GM12878 (cell line): ENCODE data around the gene NCBP2L. TPM values are rescaled to one million over a fixed set of nuclear protein-coding genes. Genes with fewer than 3 reads are reported as not detected.

Experiments
- ATAC-seq: fragments of 200-7000 bp; cut with Tn5 transposase; 3 replicates; pipeline ENCODE4 v1.9.1; 2020; ENCODE audit warnings: mild to moderate bottlenecking, moderate library complexity
- BruUV-seq: library from RNA; stranded (reverse); fragments of 400-500 nt; replicated peaks from 2 replicates; lab custom pipeline; 2021; lab: Mats Ljungman, UMichigan
- CTCF ChIA-PET: fragments of 300-600 bp; sonication (Branson Sonifier 250); formaldehyde crosslinking; extraction: SDS; loops from one replicate; lab custom pipeline; 2021; ENCODE audit warnings: inconsistent platforms; lab: Yijun Ruan, JAX
- POLR2A ChIA-PET: fragments of 350-600 bp; formaldehyde crosslinking; extraction: SDS; loops from one replicate; lab custom pipeline; 2021; ENCODE audit warnings: inconsistent platforms; lab: Charles Lee
- RAD21 ChIA-PET: fragments of 300-600 bp; sonication (Branson Sonifier 250); formaldehyde crosslinking; loops from one replicate; lab custom pipeline; 2023; ENCODE audit warnings: antibody characterized with exemption; ENCODE audit not compliant: unreplicated experiment; lab: Charles Lee
- SMC1A ChIA-PET: fragments of 300-600 bp; sonication (Branson Sonifier 250); formaldehyde crosslinking; loops from one replicate; lab custom pipeline; 2023; ENCODE audit not compliant: unreplicated experiment, uncharacterized antibody; lab: Charles Lee
- DNase-seq: peaks from one replicate; pipeline ENCODE4 v3.0.0-alpha.2; 2011; ENCODE audit warnings: low read depth, low spot score
- FAIRE-seq: peaks from 3 replicates; lab custom pipeline; 2011; peaks lifted over from hg19 to GRCh38; lab: Jason Lieb, UNC
- H2AFZ ChIP-seq: 2 replicates; pipeline ENCODE4 v1.6.0; 2011; ENCODE audit warnings: low read depth, low read length, control low read depth; ENCODE audit not compliant: control insufficient read depth
- H3K27ac ChIP-seq: 2 replicates; pipeline ENCODE4 v1.5.1; 2011; ENCODE audit warnings: control low read depth; ENCODE audit not compliant: control insufficient read depth, insufficient read depth
- H3K27me3 ChIP-seq, 2 experiments: replicated peaks in 1 of 2; 2 replicates each; pipeline versions ENCODE4 v1.6.0 to v1.6.1; 2011; ENCODE audit warnings: low read length in 1 of 2; ENCODE audit not compliant: control insufficient read depth in 2 of 2, insufficient read depth in 2 of 2
- H3K36me3 ChIP-seq, 2 experiments: 2 replicates each; pipeline ENCODE4 v1.5.1; 2011; ENCODE audit warnings: low read length in 1 of 2; ENCODE audit not compliant: control insufficient read depth in 2 of 2, insufficient read depth in 2 of 2
- H3K4me1 ChIP-seq: 2 replicates; pipeline ENCODE4 v1.6.1; 2011; ENCODE audit warnings: mild to moderate bottlenecking, low read length, moderate library complexity, mixed read lengths; ENCODE audit not compliant: control insufficient read depth, insufficient read depth
- H3K4me2 ChIP-seq: 2 replicates; pipeline ENCODE4 v1.6.0; 2011; ENCODE audit warnings: control low read depth; ENCODE audit not compliant: control insufficient read depth, insufficient read depth
- H3K4me3 ChIP-seq: fragments of 200-600 bp; sonication (generic); 2 replicates; pipeline ENCODE4 v1.5.1; 2016
- H3K79me2 ChIP-seq: 2 replicates; pipeline ENCODE4 v1.6.0; 2011; ENCODE audit warnings: low read length; ENCODE audit not compliant: control insufficient read depth, insufficient read depth
- H3K9ac ChIP-seq: 2 replicates; pipeline ENCODE4 v1.8.0; 2011; ENCODE audit warnings: low read length, control low read depth, mixed read lengths; ENCODE audit not compliant: control insufficient read depth, insufficient read depth
- H3K9me3 ChIP-seq: replicated peaks from 3 replicates; pipeline ENCODE4 v1.5.1; 2011; ENCODE audit warnings: mild to moderate bottlenecking, low read length; ENCODE audit not compliant: control insufficient read depth, insufficient read depth
- H4K20me1 ChIP-seq: 2 replicates; pipeline ENCODE4 v1.6.0; 2011; ENCODE audit not compliant: control insufficient read depth, insufficient read depth
- CHD2 ChIP-seq: IDR thresholded peaks from 2 replicates; pipeline ENCODE4 v1.6.1; 2011; ENCODE audit warnings: low read depth, low read length, improper control_type of control experiment, borderline replicate concordance
- IKZF2 ChIP-seq, 2 experiments: fragments of 450-650 bp; IDR thresholded peaks; 2 replicates each; pipeline ENCODE4 v1.6.1; 2017; ENCODE audit warnings: mild to moderate bottlenecking in 2 of 2, moderate library complexity in 2 of 2
- MXI1 ChIP-seq: fragments of 150-350 bp; IDR thresholded peaks from 2 replicates; pipeline ENCODE4 v1.6.1; 2011; ENCODE audit warnings: low read depth, mild to moderate bottlenecking, inconsistent platforms, low read length, improper control_type of control experiment
- ZNF384 ChIP-seq: IDR thresholded peaks from 2 replicates; pipeline ENCODE4 v1.6.1; 2012; ENCODE audit warnings: low read depth, mild to moderate bottlenecking, low read length, improper control_type of control experiment, borderline replicate concordance
- WGBS: methylation state at CpG from one replicate; pipeline ENCODE4 v1.1.6; 2016; ENCODE audit warnings: low lambda C conversion rate; ENCODE audit not compliant: insufficient replicate concordance, insufficient coverage; ENCODE audit errors: missing lambda C conversion rate; 5-methylcytosine and 5-hydroxymethylcytosine counted together
- in situ Hi-C: fragments of 300-500 bp; cut with MboI; formaldehyde crosslinking; loops from 9 replicates; pipeline ENCODE4 v1.14.3; 2018; ENCODE audit warnings: mixed read lengths
- intact Hi-C: fragments of 100-400 bp; cut with micrococcal nuclease; formaldehyde crosslinking; loops from one replicate; pipeline ENCODE4 v1.14.2; 2022; ENCODE audit not compliant: unreplicated experiment
- polyA plus RNA-seq, 11 experiments: library from polyadenylated mRNA; depleted of rRNA in 4 of 11; unstranded in 6 of 11; stranded (reverse) in 5 of 11; fragments of >200 nt; fragmentation: Nextera tagmentation in 4 of 11; fragmentation: Illumina TruSeq in 1 of 11; extraction: Ambion mirVana in 4 of 11; extraction: Trizol in 1 of 11; gene quantifications; 1 replicate in 1 of 11; 2 replicates in 10 of 11; pipeline versions ENCODE4 v1.2.1 to v1.2.3, GENCODE V29; 2011 to 2016; ENCODE audit warnings: inconsistent platforms in 2 of 11, missing spikeins in 2 of 11, low read depth in 1 of 11
- total RNA-seq, 4 experiments: library from RNA; depleted of rRNA in 3 of 4; stranded (reverse); fragments of >200 nt in 3 of 4; fragmentation: Illumina TruSeq in 1 of 4; extraction: Trizol in 1 of 4; gene quantifications; 2 replicates each; pipeline versions ENCODE4 v1.2.1 to v1.2.3, GENCODE V29; 2013 to 2021
- TF ChIP-seq, protein P1 (sequence below): IDR thresholded peaks from 2 replicates; pipeline ENCODE4 v1.6.1; 2011; ENCODE audit warnings: low read depth, mild to moderate bottlenecking, low read length, moderate library complexity, borderline replicate concordance; ENCODE audit errors: extremely low read depth

The NCBP2L gene
- total and polyA plus RNA-seq, 10 of the 15 experiments (the other 5 are each of a cell fraction or from before 2014, with no cell fraction given): not detected

DNA sequence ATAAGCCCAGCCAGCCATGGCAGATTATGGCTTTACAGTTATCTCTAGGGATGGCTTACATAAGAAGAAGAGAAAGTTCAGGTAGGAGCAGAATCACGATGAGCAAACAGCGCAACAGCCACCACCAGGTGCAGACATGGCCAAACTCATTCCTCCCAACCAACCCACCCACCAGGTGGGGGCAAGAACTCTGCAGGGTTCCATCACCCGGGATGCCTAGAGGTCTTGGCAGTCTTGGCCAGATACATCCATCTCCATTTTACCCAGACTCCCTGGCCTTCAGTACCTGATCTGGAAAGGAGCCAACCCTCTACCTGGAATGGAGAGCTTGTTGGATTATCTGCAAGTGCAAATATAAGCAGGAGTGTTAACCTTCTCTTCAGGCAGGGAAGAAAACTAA, 9.5 kb upstream of the NCBP2L start:
- H3K27me3 ChIP-seq: no peaks in the 10 kb centered on the region
- H3K36me3 ChIP-seq: no peaks in the 10 kb centered on the region
- ChIA-PET POLR2A (interaction anchor here (0.6 to 1.7 kb wide), 2 partner anchors 8 to 31 kb away, joined by 4 to 5 read pairs; partner anchors contain the start of gene TSC22D3), SMC1A (interaction anchor here (2.0 kb wide), 1 partner anchor 9 kb away, joined by 8 read pairs; no protein-coding TSS in a partner anchor), CTCF (interaction anchor here (2.8 kb wide), 1 partner anchor 9 kb away, joined by 14 read pairs; the partner anchor contains the start of gene NCBP2L), RAD21 (interaction anchor here (1.8 to 2.1 kb wide), 2 partner anchors 38 to 49 kb away, joined by 5 read pairs; no protein-coding TSS in a partner anchor)
- TF ChIP-seq ZNF384: no peak
- TF ChIP-seq IKZF2 (IDR thresholded peaks at IDR 0.05): no peak
- no peak for TF ChIP-seq CHD2
- no peak for TF ChIP-seq MXI1
- TF ChIP-seq, protein P1, sequence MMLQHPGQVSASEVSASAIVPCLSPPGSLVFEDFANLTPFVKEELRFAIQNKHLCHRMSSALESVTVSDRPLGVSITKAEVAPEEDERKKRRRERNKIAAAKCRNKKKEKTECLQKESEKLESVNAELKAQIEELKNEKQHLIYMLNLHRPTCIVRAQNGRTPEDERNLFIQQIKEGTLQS: no peak
- WGBS: 39% methylated on average over 3 of the region's 3 CpGs
- ATAC-seq (no peak), DNase-seq (no peak), FAIRE-seq (no peak)
- no peaks in the 10 kb centered on the region for H3K4me1 ChIP-seq
- in situ Hi-C loops: no loop called here
- no peak overlapping the region for H2AFZ ChIP-seq
- BruUV-seq: no TSS peak
- no peak overlapping the region for H3K9ac ChIP-seq
- H3K27ac ChIP-seq: no peak overlapping the region
- H3K9me3 ChIP-seq: no peaks in the 10 kb centered on the region; the same call in 2 of the 3 replicates
- no peaks in the 10 kb centered on the region; the same call in 1 of the 2 replicates for H4K20me1 ChIP-seq
- H3K79me2 ChIP-seq: no peaks in the 10 kb centered on the region
- intact Hi-C loops: no loop called here
- H3K4me2 ChIP-seq: no peak overlapping the region
- no peak overlapping the region for H3K4me3 ChIP-seq
